Ascending aorta (tissue), 2 donors: ENCODE measurements around the gene ISYNA1. TPM values are rescaled to one million over a fixed set of nuclear protein-coding genes. Genes with fewer than 3 reads are reported as not detected.
A peak's percentile ranks its signal among the peaks of the same experiment; 100 is the strongest.

Experiments
- DNase-seq, 2 donors: peaks; one replicate each; pipeline ENCODE4 v3.0.0-alpha.2; 2019; ENCODE audit warnings: low spot score in 2 of 2
- H3K27ac ChIP-seq, 2 donors: fragments of 200-600 bp; sonication (generic); one replicate each; pipeline ENCODE4 v1.5.1; 2016 to 2017; ENCODE audit warnings: mild to moderate bottlenecking in 1 of 2
- H3K27me3 ChIP-seq: fragments of 200-600 bp; sonication (generic); one replicate; pipeline ENCODE4 v1.5.1; 2017
- H3K36me3 ChIP-seq, 2 donors: fragments of 200-600 bp; sonication (generic); one replicate each; pipeline ENCODE4 v1.5.1; 2016
- H3K4me1 ChIP-seq, 2 donors: fragments of 200-600 bp; sonication (generic); one replicate each; pipeline ENCODE4 v1.5.1; 2016 to 2017; ENCODE audit warnings: mild to moderate bottlenecking in 1 of 2
- H3K4me3 ChIP-seq, 2 donors: fragments of 200-600 bp; sonication (generic); one replicate each; pipeline ENCODE4 v1.5.1; 2016 to 2017; ENCODE audit warnings: mild to moderate bottlenecking in 1 of 2
- H3K9me3 ChIP-seq, 2 donors: fragments of 200-600 bp; sonication (generic); one replicate each; pipeline ENCODE4 v1.5.1; 2016
- intact Hi-C: fragments of 100-400 bp; cut with DNase I; formaldehyde crosslinking; loops from one replicate; pipeline ENCODE4 v1.15.1; 2023
- total RNA-seq: library from RNA; depleted of rRNA; stranded (reverse); fragments of >200 nt; gene quantifications from one replicate; pipeline ENCODE4 v1.1.0, GENCODE V29; 2016
- TF ChIP-seq, protein P1 (sequence below), 3 experiments: fragments of 200-600 bp in 2 of 3; fragments of 450-650 bp in 1 of 3; sonication (generic) in 2 of 3; IDR thresholded peaks; one replicate each; pipeline ENCODE4 v1.5.1; 2016 to 2019; ENCODE audit warnings: antibody characterized with exemption in 3 of 3, mild to moderate bottlenecking in 1 of 3, moderate library complexity in 1 of 3

The ISYNA1 gene
- total RNA-seq, 1 donor from 2014 or later, result 93.1 TPM

GRCh38 chr19:18434411-18435175 lies 3.3 kb downstream of the ISYNA1 start:
- Histone ChIP-seq H3K27ac (peak overlapping the region in 1 of 2 donors; percentile 11), H3K27me3 (no peaks in the 10 kb centered on the region), H3K4me1 (peaks cover 19 to 39% of the 10 kb centered on the region in 2 donors), H3K36me3 (peaks cover 3 to 14% of the 10 kb centered on the region in 2 donors), H3K9me3 (no peaks in the 10 kb centered on the region), H3K4me3 (peak overlapping the region in 1 of 2 donors; percentile 60)
- intact Hi-C loops, result no loop called here
- TF ChIP-seq, protein P1, sequence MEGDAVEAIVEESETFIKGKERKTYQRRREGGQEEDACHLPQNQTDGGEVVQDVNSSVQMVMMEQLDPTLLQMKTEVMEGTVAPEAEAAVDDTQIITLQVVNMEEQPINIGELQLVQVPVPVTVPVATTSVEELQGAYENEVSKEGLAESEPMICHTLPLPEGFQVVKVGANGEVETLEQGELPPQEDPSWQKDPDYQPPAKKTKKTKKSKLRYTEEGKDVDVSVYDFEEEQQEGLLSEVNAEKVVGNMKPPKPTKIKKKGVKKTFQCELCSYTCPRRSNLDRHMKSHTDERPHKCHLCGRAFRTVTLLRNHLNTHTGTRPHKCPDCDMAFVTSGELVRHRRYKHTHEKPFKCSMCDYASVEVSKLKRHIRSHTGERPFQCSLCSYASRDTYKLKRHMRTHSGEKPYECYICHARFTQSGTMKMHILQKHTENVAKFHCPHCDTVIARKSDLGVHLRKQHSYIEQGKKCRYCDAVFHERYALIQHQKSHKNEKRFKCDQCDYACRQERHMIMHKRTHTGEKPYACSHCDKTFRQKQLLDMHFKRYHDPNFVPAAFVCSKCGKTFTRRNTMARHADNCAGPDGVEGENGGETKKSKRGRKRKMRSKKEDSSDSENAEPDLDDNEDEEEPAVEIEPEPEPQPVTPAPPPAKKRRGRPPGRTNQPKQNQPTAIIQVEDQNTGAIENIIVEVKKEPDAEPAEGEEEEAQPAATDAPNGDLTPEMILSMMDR (IDR thresholded peaks at IDR 0.05), result no peak
- DNase-seq, result no peak

- H3K27me3 ChIP-seq, result no peaks in the 10 kb centered on the region
- H3K36me3 ChIP-seq, result peaks cover 3 to 14% of the 10 kb centered on the region in 2 donors
- H3K4me3 ChIP-seq, result peak overlapping the region; percentile 50 to 60
- TF ChIP-seq, protein P1 (IDR thresholded peaks at IDR 0.05), result no peak
- H3K27ac ChIP-seq, result peak overlapping the region in 1 of 2 donors; percentile 11
- intact Hi-C loops, result no loop called here
- no peak for DNase-seq
- peaks cover 23 to 41% of the 10 kb centered on the region in 2 donors for H3K4me1 ChIP-seq
- no peaks in the 10 kb centered on the region for H3K9me3 ChIP-seq
These were observed 4.1 kb downstream of the ISYNA1 start for GRCh38 chr19:18433735-18434398.

- intact Hi-C loops, result no loop called here
- Histone ChIP-seq H3K36me3 (peaks cover 3 to 14% of the 10 kb centered on the region in 2 donors), H3K9me3 (no peaks in the 10 kb centered on the region), H3K4me3 (peak overlapping the region; percentile 50 to 60), H3K27ac (peak overlapping the region; percentile 21 to 42), H3K27me3 (no peaks in the 10 kb centered on the region), H3K4me1 (peaks cover 24 to 33% of the 10 kb centered on the region in 2 donors)
- DNase-seq, result no peak
- TF ChIP-seq, protein P1 (IDR thresholded peaks at IDR 0.05), result no peak
These were observed 4.8 kb downstream of the ISYNA1 start for GRCh38 chr19:18433015-18433691.

- intact Hi-C loops, result no loop called here
- TF ChIP-seq, protein P1 (IDR thresholded peaks at IDR 0.05), result no peak
- Histone ChIP-seq H3K9me3 (no peaks in the 10 kb centered on the region), H3K4me1 (peaks cover 23 to 26% of the 10 kb centered on the region in 2 donors), H3K27ac (peak overlapping the region in 1 of 2 donors; percentile 21), H3K27me3 (no peaks in the 10 kb centered on the region), H3K36me3 (peaks cover 3 to 14% of the 10 kb centered on the region in 2 donors), H3K4me3 (peak overlapping the region; percentile 50 to 60)
- no peak for DNase-seq
These were observed 5.5 kb downstream of the ISYNA1 start for GRCh38 chr19:18432275-18433014.
